ENCODE data around the gene SLC5A2. TPM values are rescaled to one million over a fixed set of nuclear protein-coding genes. Genes with fewer than 3 reads are reported as not detected.
A peak's percentile ranks its signal among the peaks of the same experiment; 100 is the strongest.

Gene SLC5A2
- total and polyA plus RNA-seq, 2 of the 13 experiments (the other 11 are each of a cell fraction or from before 2014, with no cell fraction given), result 0.24 to 0.97 TPM

DNA sequence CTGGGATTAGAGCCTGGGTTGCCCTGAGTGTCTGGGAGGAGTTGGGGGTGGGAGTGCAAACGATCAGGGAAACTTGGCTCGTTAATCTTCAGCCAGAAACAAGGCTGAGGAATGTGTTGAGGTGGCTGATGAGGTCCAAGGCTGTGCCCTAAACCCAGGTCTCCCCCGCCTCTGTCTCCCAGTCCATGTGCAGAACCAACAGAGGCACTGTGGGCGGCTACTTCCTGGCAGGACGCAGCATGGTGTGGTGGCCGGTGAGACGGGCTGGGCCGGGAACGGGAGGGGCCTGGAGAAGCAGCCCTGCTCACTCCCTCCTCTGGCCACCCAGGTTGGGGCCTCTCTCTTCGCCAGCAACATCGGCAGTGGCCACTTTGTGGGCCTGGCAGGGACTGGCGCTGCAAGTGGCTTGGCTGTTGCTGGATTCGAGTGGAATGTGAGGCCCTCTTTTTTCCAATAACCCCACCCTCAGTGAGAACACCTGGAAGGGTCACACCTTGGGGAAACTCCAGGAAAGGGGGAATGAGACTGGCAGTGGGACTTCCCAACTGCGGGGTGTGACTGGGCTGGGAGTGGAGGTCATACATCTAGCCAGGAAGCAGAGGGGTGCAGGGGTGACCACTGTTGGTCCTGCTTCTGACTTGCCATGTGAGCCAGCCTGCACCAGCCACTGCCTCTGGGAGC lies 1.7 kb downstream of the SLC5A2 start (continued):
- TF ChIP-seq, protein P1, sequence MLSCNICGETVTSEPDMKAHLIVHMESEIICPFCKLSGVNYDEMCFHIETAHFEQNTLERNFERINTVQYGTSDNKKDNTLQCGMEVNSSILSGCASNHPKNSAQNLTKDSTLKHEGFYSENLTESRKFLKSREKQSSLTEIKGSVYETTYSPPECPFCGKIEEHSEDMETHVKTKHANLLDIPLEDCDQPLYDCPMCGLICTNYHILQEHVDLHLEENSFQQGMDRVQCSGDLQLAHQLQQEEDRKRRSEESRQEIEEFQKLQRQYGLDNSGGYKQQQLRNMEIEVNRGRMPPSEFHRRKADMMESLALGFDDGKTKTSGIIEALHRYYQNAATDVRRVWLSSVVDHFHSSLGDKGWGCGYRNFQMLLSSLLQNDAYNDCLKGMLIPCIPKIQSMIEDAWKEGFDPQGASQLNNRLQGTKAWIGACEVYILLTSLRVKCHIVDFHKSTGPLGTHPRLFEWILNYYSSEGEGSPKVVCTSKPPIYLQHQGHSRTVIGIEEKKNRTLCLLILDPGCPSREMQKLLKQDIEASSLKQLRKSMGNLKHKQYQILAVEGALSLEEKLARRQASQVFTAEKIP (CRISPR knock-in tag; IDR thresholded peaks at IDR 0.05; ENCODE audit: borderline replicate concordance), result no peak
- TF ChIP-seq REST (IDR thresholded peaks at IDR 0.05; ENCODE audit: borderline replicate concordance in 1 of 2, low read depth in 1 of 2, low read length in 2 of 2) (no peak), ZNF784 (CRISPR knock-in tag; IDR thresholded peaks at IDR 0.05; ENCODE audit: borderline replicate concordance) (no peak), PRPF4 (IDR thresholded peaks at IDR 0.05; ENCODE audit: low read depth, low read length, poor library complexity, severe bottlenecking) (no peak), ZNF841 (CRISPR knock-in tag; IDR thresholded peaks at IDR 0.05; ENCODE audit: borderline replicate concordance) (no peak), EP300 (IDR thresholded peaks at IDR 0.05; ENCODE audit: low read depth in 2 of 2, low read length in 2 of 2) (peak in 1 of 2 experiments; percentile 70; a peak in 1 of 4 replicates), EP300 (CRISPR knock-in tag; IDR thresholded peaks at IDR 0.05; ENCODE audit: borderline replicate concordance) (peak; percentile 43), TCF7 (IDR thresholded peaks at IDR 0.05; ENCODE audit: low read depth) (no peak), ZC3H4 (CRISPR knock-in tag; IDR thresholded peaks at IDR 0.05; ENCODE audit: borderline replicate concordance) (no peak), HOXA9 (CRISPR knock-in tag; IDR thresholded peaks at IDR 0.05; ENCODE audit: borderline replicate concordance) (0 out of 2 replicates have a peak, but pooled peaks have one; percentile 11), ZNF232 (CRISPR knock-in tag; IDR thresholded peaks at IDR 0.05; ENCODE audit: borderline replicate concordance) (no peak), NKX3-1 (CRISPR knock-in tag; IDR thresholded peaks at IDR 0.05) (no peak; the same call in 1 of the 2 replicates), JUNB (CRISPR knock-in tag; IDR thresholded peaks at IDR 0.05; ENCODE audit: borderline replicate concordance) (no peak), JDP2 (CRISPR knock-in tag; IDR thresholded peaks at IDR 0.05; ENCODE audit: borderline replicate concordance) (no peak), CCDC6 (CRISPR knock-in tag; IDR thresholded peaks at IDR 0.05) (no peak), ZNF563 (CRISPR knock-in tag; IDR thresholded peaks at IDR 0.05) (no peak), TCF12 (IDR thresholded peaks at IDR 0.05) (no peak), TCF12 (CRISPR knock-in tag; IDR thresholded peaks at IDR 0.05) (no peak)
- TF ChIP-seq, protein P2, sequence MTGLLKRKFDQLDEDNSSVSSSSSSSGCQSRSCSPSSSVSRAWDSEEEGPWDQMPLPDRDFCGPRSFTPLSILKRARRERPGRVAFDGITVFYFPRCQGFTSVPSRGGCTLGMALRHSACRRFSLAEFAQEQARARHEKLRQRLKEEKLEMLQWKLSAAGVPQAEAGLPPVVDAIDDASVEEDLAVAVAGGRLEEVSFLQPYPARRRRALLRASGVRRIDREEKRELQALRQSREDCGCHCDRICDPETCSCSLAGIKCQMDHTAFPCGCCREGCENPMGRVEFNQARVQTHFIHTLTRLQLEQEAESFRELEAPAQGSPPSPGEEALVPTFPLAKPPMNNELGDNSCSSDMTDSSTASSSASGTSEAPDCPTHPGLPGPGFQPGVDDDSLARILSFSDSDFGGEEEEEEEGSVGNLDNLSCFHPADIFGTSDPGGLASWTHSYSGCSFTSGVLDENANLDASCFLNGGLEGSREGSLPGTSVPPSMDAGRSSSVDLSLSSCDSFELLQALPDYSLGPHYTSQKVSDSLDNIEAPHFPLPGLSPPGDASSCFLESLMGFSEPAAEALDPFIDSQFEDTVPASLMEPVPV (CRISPR knock-in tag; IDR thresholded peaks at IDR 0.05), result 0 out of 2 replicates have a peak, but pooled peaks have one; percentile 30
- TF ChIP-seq, protein P3, sequence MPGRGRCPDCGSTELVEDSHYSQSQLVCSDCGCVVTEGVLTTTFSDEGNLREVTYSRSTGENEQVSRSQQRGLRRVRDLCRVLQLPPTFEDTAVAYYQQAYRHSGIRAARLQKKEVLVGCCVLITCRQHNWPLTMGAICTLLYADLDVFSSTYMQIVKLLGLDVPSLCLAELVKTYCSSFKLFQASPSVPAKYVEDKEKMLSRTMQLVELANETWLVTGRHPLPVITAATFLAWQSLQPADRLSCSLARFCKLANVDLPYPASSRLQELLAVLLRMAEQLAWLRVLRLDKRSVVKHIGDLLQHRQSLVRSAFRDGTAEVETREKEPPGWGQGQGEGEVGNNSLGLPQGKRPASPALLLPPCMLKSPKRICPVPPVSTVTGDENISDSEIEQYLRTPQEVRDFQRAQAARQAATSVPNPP (CRISPR knock-in tag; IDR thresholded peaks at IDR 0.05), result peak; percentile 32; the same call in 1 of the 2 replicates
